Activated CD8-positive, alpha-beta memory T cell treated with anti-CD3 and anti-CD28 coated beads, Interleukin-2, amount 50 U/mL, for 24 hours (primary cell): ENCODE data around the gene RPL18.

Source experiments
- DNase-seq: peaks from one replicate; pipeline ENCODE4 v3.0.0-alpha.2; 2020; ENCODE audit errors: extremely low read depth

RPL18 gene

GRCh38 chr19:48630296-48631063, 11.5 kb upstream of the RPL18 start:
- no peak for DNase-seq

GRCh38 chr19:48629599-48630295, 10.8 kb upstream of the RPL18 start:
- DNase-seq = no peak

- no peak for DNase-seq
Observed at GRCh38 chr19:48629297-48629598, 10.3 kb upstream of the RPL18 start.

DNA sequence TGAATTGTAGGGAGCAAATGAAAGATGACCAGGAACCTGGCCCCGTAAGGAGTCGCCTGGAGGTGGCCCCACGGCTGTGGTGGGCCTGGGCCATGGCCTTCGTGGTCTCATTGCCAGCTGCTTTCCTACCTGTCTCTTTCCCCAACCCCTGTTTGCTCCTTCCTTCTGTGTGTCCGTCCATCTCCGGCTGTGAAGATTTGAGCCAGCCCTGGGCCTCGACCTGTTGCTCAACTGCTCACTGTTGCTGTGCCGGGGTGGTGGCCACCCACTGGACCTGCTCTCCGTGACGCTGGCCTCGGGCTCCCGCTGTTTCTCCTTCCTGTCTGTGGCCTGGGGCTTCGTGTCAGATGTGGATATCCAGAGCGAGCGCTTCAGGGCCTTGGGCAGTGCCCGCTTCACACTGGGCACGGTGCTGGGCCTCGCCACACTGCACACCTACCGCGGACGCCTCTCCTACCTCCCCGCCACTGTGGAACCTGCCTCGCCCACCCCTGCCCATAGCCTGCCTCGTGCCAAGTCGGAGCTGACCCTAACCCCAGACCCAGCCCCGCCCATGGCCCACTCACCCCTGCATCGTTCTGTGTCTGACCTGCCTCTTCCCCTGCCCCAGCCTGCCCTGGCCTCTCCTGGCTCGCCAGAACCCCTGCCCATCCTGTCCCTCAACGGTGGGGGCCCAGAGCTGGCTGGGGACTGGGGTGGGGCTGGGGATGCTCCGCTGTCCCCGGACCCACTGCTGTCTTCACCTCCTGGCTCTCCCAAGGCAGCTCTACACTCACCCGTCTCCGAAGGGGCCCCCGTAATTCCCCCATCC, 9.7 kb upstream of the RPL18 start:
- no peak for DNase-seq

DNA sequence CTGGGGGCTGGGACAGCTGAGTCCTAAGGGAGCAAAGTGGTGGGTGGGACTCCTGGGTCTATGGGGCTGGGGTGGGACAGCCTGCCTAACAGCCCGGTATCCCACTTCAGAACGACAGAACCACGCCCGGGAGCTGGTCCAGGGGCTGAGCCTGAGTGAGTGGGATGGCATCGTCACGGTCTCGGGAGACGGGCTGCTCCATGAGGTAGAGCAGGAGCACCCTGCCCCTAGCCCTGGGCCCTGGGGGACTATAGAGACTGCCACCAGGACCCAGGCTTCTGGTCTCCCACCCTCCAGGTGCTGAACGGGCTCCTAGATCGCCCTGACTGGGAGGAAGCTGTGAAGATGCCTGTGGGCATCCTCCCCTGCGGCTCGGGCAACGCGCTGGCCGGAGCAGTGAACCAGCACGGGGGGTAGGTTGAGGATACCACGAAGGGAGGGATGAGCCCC, 8.9 kb upstream of the RPL18 start:
- DNase-seq = no peak

GRCh38 chr19:48627201-48627864, 8.4 kb upstream of the RPL18 start:
- no peak for DNase-seq

- DNase-seq = no peak
Observed at GRCh38 chr19:48625891-48626327, 6.9 kb upstream of the RPL18 start.

DNA sequence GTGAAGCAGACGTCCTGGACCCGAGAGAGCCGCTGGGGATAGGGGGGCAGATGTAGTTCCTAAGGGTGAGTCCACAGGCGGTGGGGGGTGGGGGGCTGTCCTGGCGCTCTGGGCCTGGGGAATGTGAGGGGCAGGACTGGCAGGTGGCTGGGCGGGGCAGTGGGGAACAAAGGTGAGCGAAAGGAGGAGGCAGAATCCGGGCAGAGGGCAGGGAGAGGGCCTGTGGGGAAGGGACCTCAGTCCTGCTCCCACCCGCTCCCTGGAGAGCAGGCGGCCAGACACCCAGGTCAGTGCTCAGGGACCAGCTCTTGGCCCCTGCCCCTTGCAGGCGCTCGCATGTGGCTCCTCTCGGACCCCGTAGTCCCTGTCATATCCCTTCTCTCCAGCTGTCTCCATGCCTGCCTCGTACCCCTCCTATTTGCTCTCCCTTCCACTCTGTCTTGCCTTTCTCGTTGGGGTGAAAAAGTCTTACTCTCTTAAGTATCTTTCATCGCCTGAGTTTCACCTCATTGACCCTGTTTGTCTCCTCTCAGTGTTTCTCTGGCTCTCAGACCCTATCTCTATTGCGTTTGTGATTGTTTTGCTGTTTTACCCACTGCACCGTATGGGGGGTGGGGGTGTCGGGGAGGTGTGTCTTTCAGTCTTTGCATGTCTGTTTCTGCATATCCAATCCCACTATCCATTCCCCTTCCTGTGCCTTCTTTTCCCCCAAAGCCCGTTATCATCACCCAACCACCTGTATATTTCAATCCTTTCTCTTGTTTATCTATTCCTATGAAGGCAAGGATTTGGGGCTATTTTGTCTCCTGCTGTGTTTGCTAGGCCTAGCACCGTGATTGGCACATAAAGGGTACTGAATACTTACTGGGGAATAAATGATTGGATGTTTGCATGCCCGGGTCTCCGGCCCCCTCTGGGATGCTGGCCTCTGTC, 6.1 kb upstream of the RPL18 start:
- DNase-seq = no peak

- peak; percentile 89 for DNase-seq
Observed at GRCh38 chr19:48624067-48624594, 5.2 kb upstream of the RPL18 start.

GRCh38 chr19:48623556-48624066, 4.6 kb upstream of the RPL18 start:
- no peak for DNase-seq

DNA sequence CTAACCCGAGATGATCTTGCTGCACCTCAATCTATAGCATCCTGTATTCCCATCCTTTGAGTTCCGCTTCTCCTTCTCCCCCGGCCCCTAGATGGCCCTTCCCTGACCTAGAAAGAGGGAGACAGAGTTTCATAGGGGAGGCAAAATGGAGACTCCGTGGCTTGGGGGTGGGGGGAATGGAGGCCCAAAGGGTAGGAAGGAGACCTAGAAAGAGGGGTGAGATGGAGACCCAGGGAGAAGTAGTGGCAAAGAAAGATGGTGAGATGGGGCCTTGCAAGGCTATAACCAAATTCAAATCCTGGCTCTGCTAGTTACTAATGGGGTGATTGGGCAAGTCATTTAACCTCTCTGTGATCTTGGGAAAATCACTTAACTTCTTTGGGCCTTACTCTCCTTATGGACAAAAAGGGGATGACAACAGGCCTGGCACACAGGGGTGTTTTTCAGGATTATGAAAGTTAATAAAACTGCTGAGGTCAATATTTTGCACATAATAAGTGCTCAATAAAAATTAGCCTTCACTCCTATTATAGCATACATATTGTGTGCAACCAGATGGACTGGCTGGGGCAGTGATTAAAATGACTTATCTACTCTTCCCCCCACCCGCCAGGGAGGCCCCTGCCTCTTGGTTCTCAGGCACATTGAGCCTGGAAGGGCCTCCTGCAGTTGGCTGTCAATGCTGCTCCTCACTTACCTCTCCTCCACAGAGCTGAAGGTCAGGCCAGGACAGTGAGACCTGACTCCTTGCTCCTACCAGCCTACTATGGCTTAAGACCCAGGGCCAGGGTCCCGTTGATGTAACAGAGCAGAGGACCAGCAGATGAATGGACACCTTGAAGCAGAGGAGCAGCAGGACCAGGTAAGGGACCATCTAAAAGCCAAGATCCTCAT, 961 bp upstream of the RPL18 start:
- DNase-seq = no peak

DNA sequence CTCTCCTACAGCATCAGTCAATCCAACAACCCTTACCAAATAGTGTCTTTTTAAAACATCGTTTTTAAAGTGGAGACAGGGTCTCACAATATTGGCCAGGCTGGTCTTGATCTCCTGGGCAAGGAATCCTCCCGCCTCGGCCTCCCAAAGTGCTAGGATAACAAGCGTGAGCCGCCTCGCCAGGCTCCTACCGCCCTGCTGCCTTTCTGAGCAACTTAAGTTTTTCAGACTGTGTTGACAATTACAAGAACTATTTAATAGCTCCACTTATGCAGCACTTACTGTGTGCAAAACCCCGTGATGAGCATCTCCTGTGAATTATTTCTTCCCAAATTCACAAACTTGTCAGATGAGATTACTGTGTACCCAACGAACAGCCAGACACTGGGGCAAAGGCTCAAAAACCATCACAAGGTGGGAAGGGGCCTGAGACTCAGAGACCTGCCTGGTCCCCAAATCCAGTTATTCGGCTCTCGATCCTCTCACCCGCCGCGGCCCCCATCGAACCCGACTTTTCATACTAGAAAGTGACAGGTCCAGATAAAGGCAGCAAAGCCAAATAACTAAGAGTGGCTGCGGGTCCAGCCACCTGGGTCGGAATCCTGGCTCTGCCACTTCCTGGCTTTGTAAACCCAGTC, 581 bp downstream of the RPL18 start:
- no peak for DNase-seq

GRCh38 chr19:48617146-48617937, 1.6 kb downstream of the RPL18 start:
- no peak for DNase-seq

- DNase-seq = no peak
Observed at GRCh38 chr19:48616491-48617056, 2.4 kb downstream of the RPL18 start.

- no peak for DNase-seq
Observed at GRCh38 chr19:48616041-48616436, 2.9 kb downstream of the RPL18 start.

- no peak for DNase-seq
Observed at GRCh38 chr19:48615231-48616040, 3.5 kb downstream of the RPL18 start.
